Measurements from ENCODE around the gene EXOC3L4. TPM values are rescaled to one million over a fixed set of nuclear protein-coding genes. Genes with fewer than 3 reads are reported as not detected.

EXOC3L4 gene
- polyA plus RNA-seq, 1 of the 3 experiments (the other 2 are of a cell fraction): 0.46 TPM

DNA sequence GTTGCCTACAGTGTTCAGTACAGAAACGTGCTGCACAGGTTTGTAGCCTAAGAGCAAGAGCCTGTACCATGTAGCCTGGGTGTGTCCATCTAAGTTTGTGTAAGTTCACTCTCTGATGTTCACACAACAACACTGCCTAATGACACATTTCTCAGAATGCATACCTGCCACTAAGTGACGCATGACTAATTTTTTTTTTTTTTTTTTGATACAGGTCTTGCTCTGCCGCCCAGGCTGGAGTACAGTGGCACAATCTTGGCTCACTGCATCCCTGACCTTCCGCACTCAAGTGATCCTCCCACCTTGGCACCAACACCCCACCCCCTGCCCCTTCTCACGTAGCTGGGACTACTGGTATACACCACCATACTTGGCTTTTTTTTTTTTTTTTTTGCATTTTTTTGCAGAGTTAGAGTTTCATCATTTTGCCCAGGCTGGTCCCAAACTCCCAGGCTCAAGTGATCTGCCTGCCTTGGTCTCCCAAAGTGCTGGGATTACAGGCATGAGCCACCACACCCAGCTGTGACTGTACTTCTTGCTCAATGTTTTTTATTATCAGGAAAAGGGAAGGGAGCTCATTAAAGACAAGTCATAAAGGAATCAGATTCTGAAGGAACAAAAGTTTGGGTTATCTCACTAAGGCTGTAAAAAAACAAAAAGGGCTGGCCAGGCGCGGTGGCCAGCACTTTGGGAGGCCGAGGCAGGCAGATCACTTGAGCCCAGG lies 27.1 kb upstream of the EXOC3L4 start:
- Histone ChIP-seq H3K79me2 (ENCODE audit: insufficient read depth) (no peaks in the 10 kb centered on the region), H3K27ac (ENCODE audit: low read depth in 2 of 2, low read length in 1 of 2) (no peak overlapping the region), H3K36me3 (replicated peaks in 1 of 2; ENCODE audit: control insufficient read depth in 1 of 2, insufficient read depth in 2 of 2, low read length in 1 of 2) (no peaks in the 10 kb centered on the region), H4K20me1 (ENCODE audit: insufficient read depth) (no peaks in the 10 kb centered on the region), H3K27me3 (ENCODE audit: insufficient read depth) (no peaks in the 10 kb centered on the region), H3K9me2 (no peaks in the 10 kb centered on the region), H3K9ac (no peak overlapping the region), H3K4me1 (ENCODE audit: control insufficient read depth in 1 of 2, insufficient read depth in 2 of 2, low read depth in 1 of 2, low read length in 1 of 2) (no peaks in the 10 kb centered on the region), H3K9me3 (no peaks in the 10 kb centered on the region), H3K4me3 (ENCODE audit: low read depth in 2 of 2, low read length in 1 of 2) (no peak overlapping the region), H3K4me2 (no peak overlapping the region), H2AFZ (ENCODE audit: low read depth) (no peak overlapping the region), H3F3A (replicated peaks; ENCODE audit: insufficient read depth) (peaks cover 6% of the 10 kb centered on the region)
- ChIA-PET POLR2A (no interaction called here), CTCF (interaction anchor here (0.9 to 1.2 kb wide), 3 partner anchors 11 to 356 kb away, joined by 3 to 8 read pairs (median 3); partner anchors contain the start of gene CDC42BPB)
- 67% methylated on average over 8 of the region's 8 CpGs for WGBS (ENCODE audit: low lambda C conversion rate)
- TF ChIP-seq JUND (IDR thresholded peaks at IDR 0.05) (no peak), EP300 (IDR thresholded peaks at IDR 0.05; ENCODE audit: borderline replicate concordance in 1 of 2, low read depth in 1 of 2, low read length in 1 of 2) (no peak), POLR2AphosphoS5 (IDR thresholded peaks at IDR 0.05; ENCODE audit: low read depth, low read length) (no peak), MEF2A (IDR thresholded peaks at IDR 0.05; ENCODE audit: borderline replicate concordance, low read depth) (no peak), RXRA (IDR thresholded peaks at IDR 0.05; ENCODE audit: borderline replicate concordance, low read depth) (no peak), NFIC (IDR thresholded peaks at IDR 0.05; ENCODE audit: borderline replicate concordance) (no peak)
- DNase-seq: no peak

DNA sequence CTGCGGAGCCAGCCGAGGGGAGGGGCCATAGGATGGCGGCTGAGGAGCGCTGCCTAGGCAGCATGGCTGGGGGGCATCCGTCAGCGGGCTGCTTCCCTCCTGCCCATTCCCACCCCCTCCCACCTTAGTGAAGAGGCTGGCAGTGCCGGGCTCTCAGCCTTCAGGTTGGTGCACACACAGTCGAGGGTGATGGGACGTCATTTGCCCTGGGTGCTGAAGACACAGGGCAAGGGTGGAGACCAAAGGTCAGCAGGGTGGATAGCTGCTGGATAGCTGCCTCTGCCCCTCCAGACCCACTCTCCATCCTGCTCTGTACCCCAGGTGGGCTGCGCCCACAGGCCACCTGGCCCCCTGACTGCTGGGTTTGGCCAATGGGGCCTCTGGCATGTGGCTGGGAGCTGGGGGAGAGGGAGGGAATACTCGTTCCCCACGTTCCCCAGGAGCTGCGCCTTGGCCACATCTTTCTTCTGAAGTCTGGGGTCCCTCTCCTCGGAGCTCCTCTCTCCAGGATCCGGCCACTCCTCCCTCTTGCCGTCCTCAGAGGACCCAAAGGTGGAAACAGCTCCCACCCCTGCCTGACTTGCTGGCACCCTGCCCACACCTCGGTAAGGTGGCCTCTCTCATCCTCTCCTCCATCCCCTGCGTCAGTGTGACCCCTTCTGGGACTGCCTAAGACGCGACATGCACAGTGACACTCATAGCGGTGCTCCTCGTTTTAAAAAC lies 26.0 kb upstream of the EXOC3L4 start:
- WGBS (ENCODE audit: low lambda C conversion rate): 73% methylated on average over 22 of the region's 22 CpGs
- H3K27me3 ChIP-seq (ENCODE audit: insufficient read depth): no peaks in the 10 kb centered on the region
- ChIA-PET POLR2A (no interaction called here), CTCF (interaction anchor here (0.8 to 1.6 kb wide), 5 partner anchors 10 to 357 kb away, joined by 3 to 8 read pairs (median 3); no protein-coding TSS in a partner anchor)
- no peak overlapping the region for H3K9ac ChIP-seq
- H3K36me3 ChIP-seq (replicated peaks in 1 of 2; ENCODE audit: control insufficient read depth in 1 of 2, insufficient read depth in 2 of 2, low read length in 1 of 2): no peaks in the 10 kb centered on the region
- DNase-seq: no peak
- no peaks in the 10 kb centered on the region for H3K79me2 ChIP-seq (ENCODE audit: insufficient read depth)
- H3K4me1 ChIP-seq (ENCODE audit: control insufficient read depth in 1 of 2, insufficient read depth in 2 of 2, low read depth in 1 of 2, low read length in 1 of 2): peaks cover 0 to 6% of the 10 kb centered on the region in 2 experiments; a peak in 1 of 4 replicates
- no peaks in the 10 kb centered on the region for H4K20me1 ChIP-seq (ENCODE audit: insufficient read depth)
- H3K27ac ChIP-seq (ENCODE audit: low read depth in 2 of 2, low read length in 1 of 2): no peak overlapping the region
- H3K4me2 ChIP-seq: no peak overlapping the region
- no peaks in the 10 kb centered on the region for H3K9me2 ChIP-seq
- H2AFZ ChIP-seq (ENCODE audit: low read depth): no peak overlapping the region
- H3F3A ChIP-seq (replicated peaks; ENCODE audit: insufficient read depth): peaks cover 1% of the 10 kb centered on the region
- TF ChIP-seq POLR2AphosphoS5 (IDR thresholded peaks at IDR 0.05; ENCODE audit: low read depth, low read length) (no peak), EP300 (IDR thresholded peaks at IDR 0.05; ENCODE audit: borderline replicate concordance in 1 of 2, low read depth in 1 of 2, low read length in 1 of 2) (no peak), CHD2 (IDR thresholded peaks at IDR 0.05; ENCODE audit: low read length, partially characterized antibody) (no peak), RXRA (IDR thresholded peaks at IDR 0.05; ENCODE audit: borderline replicate concordance, low read depth) (no peak), NFIC (IDR thresholded peaks at IDR 0.05; ENCODE audit: borderline replicate concordance) (no peak), FOXJ3 (CRISPR knock-in tag; IDR thresholded peaks at IDR 0.05) (no peak)
- TF ChIP-seq, protein P1, sequence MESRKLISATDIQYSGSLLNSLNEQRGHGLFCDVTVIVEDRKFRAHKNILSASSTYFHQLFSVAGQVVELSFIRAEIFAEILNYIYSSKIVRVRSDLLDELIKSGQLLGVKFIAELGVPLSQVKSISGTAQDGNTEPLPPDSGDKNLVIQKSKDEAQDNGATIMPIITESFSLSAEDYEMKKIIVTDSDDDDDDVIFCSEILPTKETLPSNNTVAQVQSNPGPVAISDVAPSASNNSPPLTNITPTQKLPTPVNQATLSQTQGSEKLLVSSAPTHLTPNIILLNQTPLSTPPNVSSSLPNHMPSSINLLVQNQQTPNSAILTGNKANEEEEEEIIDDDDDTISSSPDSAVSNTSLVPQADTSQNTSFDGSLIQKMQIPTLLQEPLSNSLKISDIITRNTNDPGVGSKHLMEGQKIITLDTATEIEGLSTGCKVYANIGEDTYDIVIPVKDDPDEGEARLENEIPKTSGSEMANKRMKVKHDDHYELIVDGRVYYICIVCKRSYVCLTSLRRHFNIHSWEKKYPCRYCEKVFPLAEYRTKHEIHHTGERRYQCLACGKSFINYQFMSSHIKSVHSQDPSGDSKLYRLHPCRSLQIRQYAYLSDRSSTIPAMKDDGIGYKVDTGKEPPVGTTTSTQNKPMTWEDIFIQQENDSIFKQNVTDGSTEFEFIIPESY (IDR thresholded peaks at IDR 0.05; ENCODE audit: borderline replicate concordance, low read depth): no peak
- TF ChIP-seq, protein P2, sequence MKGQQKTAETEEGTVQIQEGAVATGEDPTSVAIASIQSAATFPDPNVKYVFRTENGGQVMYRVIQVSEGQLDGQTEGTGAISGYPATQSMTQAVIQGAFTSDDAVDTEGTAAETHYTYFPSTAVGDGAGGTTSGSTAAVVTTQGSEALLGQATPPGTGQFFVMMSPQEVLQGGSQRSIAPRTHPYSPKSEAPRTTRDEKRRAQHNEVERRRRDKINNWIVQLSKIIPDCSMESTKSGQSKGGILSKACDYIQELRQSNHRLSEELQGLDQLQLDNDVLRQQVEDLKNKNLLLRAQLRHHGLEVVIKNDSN (IDR thresholded peaks at IDR 0.05; ENCODE audit: borderline replicate concordance, low read depth): no peak
- TF ChIP-seq, protein P3, sequence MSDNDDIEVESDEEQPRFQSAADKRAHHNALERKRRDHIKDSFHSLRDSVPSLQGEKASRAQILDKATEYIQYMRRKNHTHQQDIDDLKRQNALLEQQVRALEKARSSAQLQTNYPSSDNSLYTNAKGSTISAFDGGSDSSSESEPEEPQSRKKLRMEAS (IDR thresholded peaks at IDR 0.05; ENCODE audit: low read depth): no peak
- H3K9me3 ChIP-seq: no peaks in the 10 kb centered on the region
- no peak overlapping the region for H3K4me3 ChIP-seq (ENCODE audit: low read depth in 2 of 2, low read length in 1 of 2)

Data from SK-N-SH (cell line).